Esophagus squamous epithelium (tissue), 4 donors: ENCODE data around the gene SNX9.

ENCODE experiments used
- POLR2A ChIP-seq, 4 donors: fragments of 450-650 bp; IDR thresholded peaks; one replicate each; pipeline ENCODE4 v1.6.1; 2017; ENCODE audit warnings: antibody characterized with exemption in 4 of 4, mild to moderate bottlenecking in 4 of 4, moderate library complexity in 3 of 4
- TF ChIP-seq, protein P1 (sequence below), 6 experiments: fragments of 450-650 bp in 4 of 6; fragments of 200-600 bp in 2 of 6; sonication (generic) in 2 of 6; IDR thresholded peaks; one replicate each; pipeline ENCODE4 v1.5.1; 2016 to 2019; ENCODE audit warnings: antibody characterized with exemption in 6 of 6, mild to moderate bottlenecking in 4 of 6, moderate library complexity in 4 of 6

DNA sequence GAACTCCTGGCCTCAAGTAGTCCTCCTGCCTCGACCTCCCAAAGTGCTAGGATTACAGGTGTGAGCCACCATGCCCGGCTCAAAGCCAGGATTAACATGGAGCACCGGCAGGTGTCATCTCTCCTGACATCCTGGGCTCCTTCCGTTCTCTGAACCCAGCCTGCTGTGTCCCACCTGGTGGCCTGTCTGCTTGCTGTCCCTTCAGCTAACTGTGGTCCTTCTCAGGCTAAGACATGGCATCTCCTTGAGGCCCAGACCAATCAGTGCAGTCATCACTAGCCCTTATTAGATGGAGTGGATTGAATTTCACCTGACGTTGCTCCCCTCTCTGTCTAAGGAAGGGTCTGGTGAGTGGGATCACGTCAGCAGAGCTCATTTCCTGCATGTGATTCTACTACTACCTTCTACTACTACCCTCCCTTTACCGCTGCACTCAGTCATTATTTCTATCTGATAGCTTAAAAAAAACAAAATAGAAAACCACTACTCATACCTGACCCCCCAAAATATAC is 130.6 kb downstream of the SNX9 start:
- TF ChIP-seq, protein P1, sequence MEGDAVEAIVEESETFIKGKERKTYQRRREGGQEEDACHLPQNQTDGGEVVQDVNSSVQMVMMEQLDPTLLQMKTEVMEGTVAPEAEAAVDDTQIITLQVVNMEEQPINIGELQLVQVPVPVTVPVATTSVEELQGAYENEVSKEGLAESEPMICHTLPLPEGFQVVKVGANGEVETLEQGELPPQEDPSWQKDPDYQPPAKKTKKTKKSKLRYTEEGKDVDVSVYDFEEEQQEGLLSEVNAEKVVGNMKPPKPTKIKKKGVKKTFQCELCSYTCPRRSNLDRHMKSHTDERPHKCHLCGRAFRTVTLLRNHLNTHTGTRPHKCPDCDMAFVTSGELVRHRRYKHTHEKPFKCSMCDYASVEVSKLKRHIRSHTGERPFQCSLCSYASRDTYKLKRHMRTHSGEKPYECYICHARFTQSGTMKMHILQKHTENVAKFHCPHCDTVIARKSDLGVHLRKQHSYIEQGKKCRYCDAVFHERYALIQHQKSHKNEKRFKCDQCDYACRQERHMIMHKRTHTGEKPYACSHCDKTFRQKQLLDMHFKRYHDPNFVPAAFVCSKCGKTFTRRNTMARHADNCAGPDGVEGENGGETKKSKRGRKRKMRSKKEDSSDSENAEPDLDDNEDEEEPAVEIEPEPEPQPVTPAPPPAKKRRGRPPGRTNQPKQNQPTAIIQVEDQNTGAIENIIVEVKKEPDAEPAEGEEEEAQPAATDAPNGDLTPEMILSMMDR (IDR thresholded peaks at IDR 0.05), result no peak
- TF ChIP-seq POLR2A (IDR thresholded peaks at IDR 0.05), result no peak
